ES-I3 (cell line): ENCODE results near the gene MKKS.
"Not testable (repeated sequence)": the region's sequence is repeated elsewhere in the genome, so short reads cannot be mapped to it uniquely, and the experiment has no call there.

Experiments
- H3K36me3 ChIP-seq: 2 replicates; pipeline ENCODE4 v1.6.1; 2013; ENCODE audit warnings: mild to moderate bottlenecking, low read length, control low read depth, moderate library complexity; ENCODE audit not compliant: insufficient read depth
- H3K4me1 ChIP-seq: 2 replicates; pipeline ENCODE4 v1.6.1; 2013; ENCODE audit warnings: mild to moderate bottlenecking, control low read depth, low read length; ENCODE audit not compliant: insufficient read depth
- H3K9ac ChIP-seq: 2 replicates; pipeline ENCODE4 v1.6.1; 2013; ENCODE audit warnings: low read depth, mild to moderate bottlenecking, low read length, moderate library complexity
- H3K9me3 ChIP-seq: 2 replicates; pipeline ENCODE4 v1.6.1; 2013; ENCODE audit warnings: mild to moderate bottlenecking, low read length, moderate library complexity; ENCODE audit not compliant: control insufficient read depth, insufficient read depth

Gene MKKS

GRCh38 chr20:10415013-10415650 is 18.9 kb downstream of the MKKS start:
- peaks cover 20% of the 10 kb centered on the region for H3K4me1 ChIP-seq
- no peak overlapping the region for H3K9ac ChIP-seq
- H3K36me3 ChIP-seq: peaks cover 3% of the 10 kb centered on the region; the same call in 1 of the 2 replicates
- H3K9me3 ChIP-seq: no peaks in the 10 kb centered on the region

- H3K4me1 ChIP-seq: peaks cover 11% of the 10 kb centered on the region
- peaks cover 3% of the 10 kb centered on the region; the same call in 1 of the 2 replicates for H3K36me3 ChIP-seq
- H3K9ac ChIP-seq: no peak overlapping the region
- no peaks in the 10 kb centered on the region for H3K9me3 ChIP-seq
Observed at GRCh38 chr20:10412591-10413408, 21.2 kb downstream of the MKKS start.

- Histone ChIP-seq H3K9me3 (no peaks in the 10 kb centered on the region), H3K4me1 (peaks cover 11% of the 10 kb centered on the region), H3K9ac (no peak overlapping the region), H3K36me3 (peaks cover 3% of the 10 kb centered on the region; the same call in 1 of the 2 replicates)
Observed at GRCh38 chr20:10411673-10412072, 22.3 kb downstream of the MKKS start.

GRCh38 chr20:10408108-10408813 is 25.8 kb downstream of the MKKS start:
- Histone ChIP-seq H3K4me1 (no peaks in the 10 kb centered on the region), H3K9me3 (no peaks in the 10 kb centered on the region), H3K36me3 (peaks cover 3% of the 10 kb centered on the region), H3K9ac (no peak overlapping the region)

GRCh38 chr20:10404959-10405530 is 29.0 kb downstream of the MKKS start:
- H3K9me3 ChIP-seq: no peaks in the 10 kb centered on the region
- no peak overlapping the region for H3K9ac ChIP-seq
- H3K36me3 ChIP-seq: no peaks in the 10 kb centered on the region; the same call in 1 of the 2 replicates
- H3K4me1 ChIP-seq: no peaks in the 10 kb centered on the region

- Histone ChIP-seq H3K4me1 (no peaks in the 10 kb centered on the region), H3K36me3 (no peaks in the 10 kb centered on the region; the same call in 1 of the 2 replicates), H3K9ac (no peak overlapping the region), H3K9me3 (no peaks in the 10 kb centered on the region)
Observed at GRCh38 chr20:10404023-10404628, 29.9 kb downstream of the MKKS start.

GRCh38 chr20:10402938-10403608 is 30.9 kb downstream of the MKKS start:
- H3K4me1 ChIP-seq: 0 out of 2 replicates have a peak, but pooled peaks cover 3% of the 10 kb centered on the region
- H3K9me3 ChIP-seq: no peaks in the 10 kb centered on the region
- no peak overlapping the region for H3K9ac ChIP-seq
- no peaks in the 10 kb centered on the region; the same call in 1 of the 2 replicates for H3K36me3 ChIP-seq

- Histone ChIP-seq H3K4me1 (0 out of 2 replicates have a peak, but pooled peaks cover 3% of the 10 kb centered on the region), H3K9ac (no peak overlapping the region), H3K9me3 (0 out of 2 replicates have a peak, but pooled peaks cover under 1% of the 10 kb centered on the region), H3K36me3 (no peaks in the 10 kb centered on the region)
Observed at GRCh38 chr20:10398834-10399369, 35.1 kb downstream of the MKKS start.

- H3K9ac ChIP-seq, H3K36me3 ChIP-seq, H3K9me3 ChIP-seq, H3K4me1 ChIP-seq: not testable (repeated sequence)
Observed at GRCh38 chr20:10394752-10395151, 39.3 kb downstream of the MKKS start.

- H3K4me1 ChIP-seq: no peaks in the 10 kb centered on the region
- H3K36me3 ChIP-seq: no peaks in the 10 kb centered on the region
- no peak overlapping the region for H3K9ac ChIP-seq
- peaks cover 10% of the 10 kb centered on the region for H3K9me3 ChIP-seq
Observed at GRCh38 chr20:10390709-10391108, 43.3 kb downstream of the MKKS start.

- no peaks in the 10 kb centered on the region for H3K4me1 ChIP-seq
- no peak overlapping the region for H3K9ac ChIP-seq
- H3K36me3 ChIP-seq: no peaks in the 10 kb centered on the region
- H3K9me3 ChIP-seq: peaks cover 7% of the 10 kb centered on the region
Observed at GRCh38 chr20:10388597-10388996, 45.4 kb downstream of the MKKS start.

GRCh38 chr20:10387686-10388085 is 46.3 kb downstream of the MKKS start:
- Histone ChIP-seq H3K9ac (no peak overlapping the region), H3K36me3 (no peaks in the 10 kb centered on the region), H3K9me3 (peaks cover 7% of the 10 kb centered on the region), H3K4me1 (no peaks in the 10 kb centered on the region)

- Histone ChIP-seq H3K36me3 (no peaks in the 10 kb centered on the region), H3K9ac (no peak overlapping the region), H3K4me1 (no peaks in the 10 kb centered on the region), H3K9me3 (peaks cover 7% of the 10 kb centered on the region)
Observed at GRCh38 chr20:10385850-10386544, 48.0 kb downstream of the MKKS start.
